ENCODE data around the gene APOBEC3F.
A peak's percentile ranks its signal among the peaks of the same experiment; 100 is the strongest.
"Not testable (repeated sequence)": the region's sequence is repeated elsewhere in the genome, so short reads cannot be mapped to it uniquely, and the experiment has no call there.

Gene APOBEC3F

GRCh38 chr22:39077026-39077840 is 36.6 kb downstream of the APOBEC3F start, which contains the start of gene APOBEC3G:
TSS of gene APOBEC3G (plus strand) at chr22:39077275. CDS start at chr22:39077362, 87 bp downstream.
- not testable (repeated sequence) for H3K27me3 ChIP-seq (replicated peaks; ENCODE audit: insufficient read depth, low read length); H3K9me2 ChIP-seq (replicated peaks; ENCODE audit: insufficient read depth, low read length); H3K36me3 ChIP-seq (replicated peaks; ENCODE audit: insufficient read depth, low read length); H3K9me3 ChIP-seq (replicated peaks; ENCODE audit: insufficient read depth, low read length); H4K20me1 ChIP-seq (ENCODE audit: insufficient read depth, low read length)
- Histone ChIP-seq H3K27ac (ENCODE audit: low read length) (peak within 1 kb of the TSS; percentile 70), H3K79me2 (ENCODE audit: low read length) (peaks cover 34% of the 10 kb centered on the region), H3K9ac (ENCODE audit: low read length) (peak within 1 kb of the TSS; percentile 76), H3K4me1 (ENCODE audit: low read length) (peaks cover 18% of the 10 kb centered on the region), H3F3A (ENCODE audit: insufficient read depth, low read length) (peaks cover 24% of the 10 kb centered on the region), H2AFZ (ENCODE audit: low read length) (peak within 1 kb of the TSS; percentile 21; the same call in 1 of the 2 replicates), H3K4me3 (ENCODE audit: low read length) (peak within 1 kb of the TSS; percentile 91), H3K4me2 (ENCODE audit: low read depth, low read length) (peak within 1 kb of the TSS; percentile 76)
- peak; percentile 72 for DNase-seq

- peak overlapping the region; percentile 91 for H3K4me3 ChIP-seq (ENCODE audit: low read length)
- peak overlapping the region; percentile 76; the same call in 1 of the 2 replicates for H3K9ac ChIP-seq (ENCODE audit: low read length)
- peaks cover 34% of the 10 kb centered on the region for H3K79me2 ChIP-seq (ENCODE audit: low read length)
- H3K4me1 ChIP-seq (ENCODE audit: low read length): peaks cover 13% of the 10 kb centered on the region
- DNase-seq; H3K36me3 ChIP-seq (replicated peaks; ENCODE audit: insufficient read depth, low read length); H4K20me1 ChIP-seq (ENCODE audit: insufficient read depth, low read length); H3K9me3 ChIP-seq (replicated peaks; ENCODE audit: insufficient read depth, low read length); H3K27me3 ChIP-seq (replicated peaks; ENCODE audit: insufficient read depth, low read length); H3K9me2 ChIP-seq (replicated peaks; ENCODE audit: insufficient read depth, low read length); H2AFZ ChIP-seq (ENCODE audit: low read length): not testable (repeated sequence)
- H3K27ac ChIP-seq (ENCODE audit: low read length): peak overlapping the region; percentile 70; the same call in 1 of the 2 replicates
- H3F3A ChIP-seq (ENCODE audit: insufficient read depth, low read length): peaks cover 22% of the 10 kb centered on the region
- peak overlapping the region; percentile 76 for H3K4me2 ChIP-seq (ENCODE audit: low read depth, low read length)
These were observed 37.2 kb downstream of the APOBEC3F start for GRCh38 chr22:39077912-39078311.

GRCh38 chr22:39078329-39078728 is 37.7 kb downstream of the APOBEC3F start:
- Histone ChIP-seq H3K27me3 (replicated peaks; ENCODE audit: insufficient read depth, low read length) (no peaks in the 10 kb centered on the region), H3K27ac (ENCODE audit: low read length) (no peak overlapping the region), H2AFZ (ENCODE audit: low read length) (no peak overlapping the region), H3K4me1 (ENCODE audit: low read length) (peaks cover 9% of the 10 kb centered on the region), H3K4me2 (ENCODE audit: low read depth, low read length) (peak overlapping the region; percentile 76; the same call in 1 of the 2 replicates), H3F3A (ENCODE audit: insufficient read depth, low read length) (peaks cover 18% of the 10 kb centered on the region), H3K9me3 (replicated peaks; ENCODE audit: insufficient read depth, low read length) (no peaks in the 10 kb centered on the region), H3K79me2 (ENCODE audit: low read length) (peaks cover 34% of the 10 kb centered on the region), H3K36me3 (replicated peaks; ENCODE audit: insufficient read depth, low read length) (no peaks in the 10 kb centered on the region), H3K4me3 (ENCODE audit: low read length) (0 out of 2 replicates have a peak overlapping the region, but pooled peaks have one; percentile 91), H4K20me1 (ENCODE audit: insufficient read depth, low read length) (no peaks in the 10 kb centered on the region), H3K9ac (ENCODE audit: low read length) (no peak overlapping the region), H3K9me2 (replicated peaks; ENCODE audit: insufficient read depth, low read length) (no peaks in the 10 kb centered on the region)
- TF ChIP-seq EZH2phosphoT487 (IDR thresholded peaks at IDR 0.05; ENCODE audit: low read length): no peak
- no peak for TF ChIP-seq CTCF (IDR thresholded peaks at IDR 0.05; ENCODE audit: low read length)
- no peak for TF ChIP-seq EZH2 (optimal IDR thresholded peaks at IDR 0.05; ENCODE audit: low read depth, low read length)
- DNase-seq: no peak

GRCh38 chr22:39079054-39079637 is 38.5 kb downstream of the APOBEC3F start:
- H4K20me1 ChIP-seq (ENCODE audit: insufficient read depth, low read length); H3K9me2 ChIP-seq (replicated peaks; ENCODE audit: insufficient read depth, low read length); H3K4me2 ChIP-seq (ENCODE audit: low read depth, low read length); H3K9ac ChIP-seq (ENCODE audit: low read length); H3F3A ChIP-seq (ENCODE audit: insufficient read depth, low read length); H3K4me1 ChIP-seq (ENCODE audit: low read length); H2AFZ ChIP-seq (ENCODE audit: low read length); H3K36me3 ChIP-seq (replicated peaks; ENCODE audit: insufficient read depth, low read length); H3K9me3 ChIP-seq (replicated peaks; ENCODE audit: insufficient read depth, low read length); DNase-seq; H3K27ac ChIP-seq (ENCODE audit: low read length); H3K4me3 ChIP-seq (ENCODE audit: low read length); H3K27me3 ChIP-seq (replicated peaks; ENCODE audit: insufficient read depth, low read length): not testable (repeated sequence)
- H3K79me2 ChIP-seq (ENCODE audit: low read length): peaks cover 34% of the 10 kb centered on the region

Measured in MM.1S (cell line).